ENCODE results near the gene CERKL.

CERKL gene

DNA sequence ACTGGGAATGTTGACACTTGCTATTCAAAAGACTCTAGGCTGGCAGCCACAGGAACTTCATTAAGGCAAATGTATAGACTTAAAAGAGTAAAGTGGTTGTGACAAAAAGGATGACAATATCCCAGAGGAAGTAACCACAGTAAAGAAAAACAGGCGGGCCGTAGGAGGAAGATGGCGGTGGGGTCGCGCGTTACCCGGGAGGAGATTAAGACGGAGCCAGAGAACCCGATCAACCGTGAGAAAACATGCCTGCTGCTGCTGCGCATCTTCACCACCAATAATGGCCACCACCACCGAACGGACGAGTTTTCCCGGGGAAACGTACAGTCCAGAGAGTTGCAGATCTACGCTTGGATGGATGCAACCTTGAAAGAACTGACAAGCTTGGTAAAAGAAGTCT lies 37.4 kb upstream of the CERKL start:
- Histone ChIP-seq H3K79me2 (ENCODE audit: insufficient read depth, low read depth) (no peaks in the 10 kb centered on the region), H2AFZ (ENCODE audit: low read depth) (no peak overlapping the region), H3K9ac (no peak overlapping the region), H4K20me1 (ENCODE audit: insufficient read depth) (no peaks in the 10 kb centered on the region), H3K27me3 (ENCODE audit: insufficient read depth, low read depth) (no peaks in the 10 kb centered on the region), H3K27ac (no peak overlapping the region), H3K4me3 (IDR thresholded peaks at IDR 0.05; ENCODE audit: insufficient read depth, low read depth, low read length) (no peak overlapping the region), H3K36me3 (ENCODE audit: insufficient read depth) (no peaks in the 10 kb centered on the region), H3K4me1 (ENCODE audit: low read depth, poor library complexity, severe bottlenecking) (no peaks in the 10 kb centered on the region), H3K4me2 (no peak overlapping the region)
- TF ChIP-seq, protein P1, sequence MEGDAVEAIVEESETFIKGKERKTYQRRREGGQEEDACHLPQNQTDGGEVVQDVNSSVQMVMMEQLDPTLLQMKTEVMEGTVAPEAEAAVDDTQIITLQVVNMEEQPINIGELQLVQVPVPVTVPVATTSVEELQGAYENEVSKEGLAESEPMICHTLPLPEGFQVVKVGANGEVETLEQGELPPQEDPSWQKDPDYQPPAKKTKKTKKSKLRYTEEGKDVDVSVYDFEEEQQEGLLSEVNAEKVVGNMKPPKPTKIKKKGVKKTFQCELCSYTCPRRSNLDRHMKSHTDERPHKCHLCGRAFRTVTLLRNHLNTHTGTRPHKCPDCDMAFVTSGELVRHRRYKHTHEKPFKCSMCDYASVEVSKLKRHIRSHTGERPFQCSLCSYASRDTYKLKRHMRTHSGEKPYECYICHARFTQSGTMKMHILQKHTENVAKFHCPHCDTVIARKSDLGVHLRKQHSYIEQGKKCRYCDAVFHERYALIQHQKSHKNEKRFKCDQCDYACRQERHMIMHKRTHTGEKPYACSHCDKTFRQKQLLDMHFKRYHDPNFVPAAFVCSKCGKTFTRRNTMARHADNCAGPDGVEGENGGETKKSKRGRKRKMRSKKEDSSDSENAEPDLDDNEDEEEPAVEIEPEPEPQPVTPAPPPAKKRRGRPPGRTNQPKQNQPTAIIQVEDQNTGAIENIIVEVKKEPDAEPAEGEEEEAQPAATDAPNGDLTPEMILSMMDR (conservative IDR thresholded peaks at IDR 0.05; ENCODE audit: low read depth, low read length), result no peak

DNA sequence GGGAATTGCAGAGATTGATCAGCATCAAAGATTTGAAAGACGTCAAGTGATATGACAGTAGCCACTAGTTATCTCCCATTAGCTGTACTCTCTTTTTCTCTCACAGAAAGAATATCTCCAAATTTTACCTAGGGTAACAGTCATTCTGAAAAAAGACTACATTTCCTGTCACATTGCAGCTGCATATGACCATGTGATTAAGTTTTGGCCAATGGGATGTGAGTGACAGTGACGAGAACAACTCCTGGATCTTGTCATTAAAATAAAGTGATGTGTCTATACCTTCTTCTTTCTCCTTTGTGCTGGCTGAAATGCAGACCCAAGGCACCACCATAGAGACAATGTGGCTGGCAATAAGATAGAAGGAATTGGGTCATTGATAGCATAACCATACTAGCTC lies 34.0 kb upstream of the CERKL start:
- Histone ChIP-seq H3K36me3 (ENCODE audit: insufficient read depth) (no peaks in the 10 kb centered on the region), H3K4me1 (ENCODE audit: low read depth, poor library complexity, severe bottlenecking) (no peaks in the 10 kb centered on the region), H3K9ac (no peak overlapping the region), H3K4me2 (no peak overlapping the region), H3K4me3 (IDR thresholded peaks at IDR 0.05; ENCODE audit: insufficient read depth, low read depth, low read length) (no peak overlapping the region), H4K20me1 (ENCODE audit: insufficient read depth) (no peaks in the 10 kb centered on the region), H3K27ac (no peak overlapping the region), H3K27me3 (ENCODE audit: insufficient read depth, low read depth) (no peaks in the 10 kb centered on the region), H2AFZ (ENCODE audit: low read depth) (no peak overlapping the region), H3K79me2 (ENCODE audit: insufficient read depth, low read depth) (no peaks in the 10 kb centered on the region)
- TF ChIP-seq, protein P1 (conservative IDR thresholded peaks at IDR 0.05; ENCODE audit: low read depth, low read length), result no peak

DNA sequence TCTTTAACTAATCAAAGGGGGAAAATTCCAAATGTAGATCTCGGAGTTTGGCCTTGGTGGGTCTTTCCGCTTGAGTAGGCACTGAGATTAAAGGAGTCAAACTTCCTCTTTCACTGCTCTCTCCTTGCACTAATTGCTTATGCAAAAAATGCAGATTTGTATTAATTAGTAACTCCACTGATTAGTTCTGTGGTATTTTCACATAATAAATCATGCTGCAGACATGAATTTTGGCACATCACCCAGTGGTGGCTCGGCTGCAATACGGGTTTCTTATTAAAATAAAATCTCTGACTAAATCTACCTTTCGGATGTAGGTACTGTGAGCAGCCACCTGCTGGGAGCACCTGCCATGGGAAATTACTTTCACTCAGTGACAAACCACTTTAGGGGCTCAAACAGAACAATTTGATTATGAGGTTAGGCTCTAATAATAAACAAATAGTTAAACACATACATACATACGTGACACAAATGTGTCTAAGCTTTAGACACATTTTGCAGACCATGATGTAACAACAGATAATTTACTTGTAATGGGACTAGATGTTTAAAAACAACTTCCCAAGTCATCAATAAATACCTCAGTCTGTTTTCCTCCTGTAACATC lies 29.8 kb upstream of the CERKL start:
- TF ChIP-seq, protein P1 (conservative IDR thresholded peaks at IDR 0.05; ENCODE audit: low read depth, low read length), result no peak
- Histone ChIP-seq H3K79me2 (ENCODE audit: insufficient read depth, low read depth) (no peaks in the 10 kb centered on the region), H3K9ac (no peak overlapping the region), H3K36me3 (ENCODE audit: insufficient read depth) (no peaks in the 10 kb centered on the region), H3K27me3 (ENCODE audit: insufficient read depth, low read depth) (no peaks in the 10 kb centered on the region), H3K4me3 (IDR thresholded peaks at IDR 0.05; ENCODE audit: insufficient read depth, low read depth, low read length) (no peak overlapping the region), H3K4me1 (ENCODE audit: low read depth, poor library complexity, severe bottlenecking) (no peaks in the 10 kb centered on the region), H4K20me1 (ENCODE audit: insufficient read depth) (no peaks in the 10 kb centered on the region), H2AFZ (ENCODE audit: low read depth) (no peak overlapping the region), H3K27ac (no peak overlapping the region), H3K4me2 (no peak overlapping the region)

DNA sequence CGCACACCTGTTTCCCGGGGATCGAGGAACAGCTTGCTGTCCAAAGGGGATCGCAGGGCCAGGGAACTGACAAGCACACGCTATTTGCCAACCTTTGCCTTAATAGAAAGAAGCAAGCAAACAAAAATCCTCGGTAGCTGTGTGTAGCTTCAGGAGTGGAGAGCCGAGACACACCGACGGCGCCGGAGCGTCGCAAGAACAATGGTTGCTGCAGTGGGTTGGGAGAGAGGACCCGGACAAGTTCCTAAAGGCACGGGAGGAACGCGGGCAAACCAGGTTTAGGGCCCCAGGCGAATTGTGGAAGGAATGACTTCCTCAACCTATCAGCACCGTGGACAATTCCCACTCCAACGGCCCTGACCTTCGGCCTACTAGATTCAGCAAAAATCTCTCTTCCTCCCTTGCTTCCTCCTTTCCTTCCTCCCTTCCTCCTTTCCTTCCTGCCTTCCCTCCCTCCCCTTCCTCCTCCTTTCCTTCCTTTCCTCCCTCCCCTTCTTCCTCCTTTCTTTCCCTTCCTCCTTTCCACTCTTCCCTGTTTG lies 28.3 kb upstream of the CERKL start:
- no peaks in the 10 kb centered on the region for H3K27me3 ChIP-seq (ENCODE audit: insufficient read depth, low read depth)
- H3K9ac ChIP-seq, result no peak overlapping the region

More for the DNA sequence above, 28.3 kb upstream of the CERKL start:
- TF ChIP-seq, protein P1 (conservative IDR thresholded peaks at IDR 0.05; ENCODE audit: low read depth, low read length), result no peak
- Histone ChIP-seq H3K4me3 (IDR thresholded peaks at IDR 0.05; ENCODE audit: insufficient read depth, low read depth, low read length) (no peak overlapping the region), H3K4me2 (no peak overlapping the region), H3K4me1 (ENCODE audit: low read depth, poor library complexity, severe bottlenecking) (no peaks in the 10 kb centered on the region), H3K27ac (no peak overlapping the region), H2AFZ (ENCODE audit: low read depth) (no peak overlapping the region), H4K20me1 (ENCODE audit: insufficient read depth) (no peaks in the 10 kb centered on the region), H3K79me2 (ENCODE audit: insufficient read depth, low read depth) (no peaks in the 10 kb centered on the region), H3K36me3 (ENCODE audit: insufficient read depth) (no peaks in the 10 kb centered on the region)

Data from KMS-11 (cell line).